Activated CD8-positive, alpha-beta T cell treated with anti-CD3 and anti-CD28 coated beads for 36 hours (primary cell): ENCODE results near the gene HOTAIR. TPM values are rescaled to one million over a fixed set of nuclear protein-coding genes. Genes with fewer than 3 reads are reported as not detected.

Experiments used
- ATAC-seq: fragments of 200-7000 bp; cut with Tn5 transposase; one replicate; pipeline ENCODE4 v1.10.0; 2021; ENCODE audit warnings: mild to moderate bottlenecking, moderate library complexity
- CTCF ChIA-PET: fragments of 350-600 bp; sonication (Branson Sonifier 250); formaldehyde crosslinking; loops from one replicate; lab custom pipeline; 2021; ENCODE audit warnings: antibody characterized with exemption; lab: Charles Lee
- POLR2A ChIA-PET: fragments of 350-600 bp; sonication (Branson Sonifier 250); formaldehyde crosslinking; loops from one replicate; lab custom pipeline; 2021; ENCODE audit warnings: antibody characterized with exemption; lab: Charles Lee
- DNase-seq: peaks from one replicate; pipeline ENCODE4 v3.0.0-alpha.2; 2020
- H3K27ac Mint-ChIP-seq: one replicate; pipeline ENCODE4 v1.8.0; 2021; ENCODE audit warnings: mild to moderate bottlenecking, mixed read lengths
- H3K27me3 Mint-ChIP-seq: one replicate; pipeline ENCODE4 v1.8.0; 2021; ENCODE audit warnings: mixed read lengths
- H3K36me3 Mint-ChIP-seq: one replicate; pipeline ENCODE4 v1.8.0; 2021; ENCODE audit warnings: low read depth, mixed read lengths
- H3K4me1 Mint-ChIP-seq: one replicate; pipeline ENCODE4 v1.8.0; 2021; ENCODE audit warnings: low read depth, mixed read lengths
- H3K4me3 Mint-ChIP-seq: one replicate; pipeline ENCODE4 v1.8.0; 2021; ENCODE audit warnings: mild to moderate bottlenecking, moderate library complexity, mixed read lengths
- H3K9me3 Mint-ChIP-seq: one replicate; pipeline ENCODE4 v1.8.0; 2021; ENCODE audit warnings: mixed read lengths
- CTCF ChIP-seq: fragments of 200-600 bp; IDR thresholded peaks from one replicate; pipeline ENCODE4 v1.8.0; 2022; ENCODE audit warnings: antibody characterized with exemption, mild to moderate bottlenecking
- intact Hi-C: fragments of 100-400 bp; cut with micrococcal nuclease; formaldehyde crosslinking; loops from one replicate; pipeline ENCODE4 v1.10.0; 2022
- microRNA-seq: library from miRNA; unstranded; fragments of <30 nt; microRNA quantifications from one replicate; pipeline ENCODE4 v1.2.0, GENCODE V29; 2022; ENCODE audit warnings: borderline microRNAs expressed, borderline replicate concordance
- total RNA-seq, 2 experiments: library from RNA; stranded (reverse); gene quantifications; one replicate each; pipeline ENCODE4 v1.2.3, GENCODE V29; 2021

HOTAIR gene
- total RNA-seq, 2 experiments from 2014 or later: not detected

- DNase-seq: no peak
- no peak for TF ChIP-seq CTCF
- CTCF ChIA-PET: no interaction called here
- no peaks in the 10 kb centered on the region for H3K9me3 Mint-ChIP-seq
- H3K36me3 Mint-ChIP-seq: no peaks in the 10 kb centered on the region
- no peaks in the 10 kb centered on the region for H3K4me1 Mint-ChIP-seq
- intact Hi-C loops: no loop called here
- POLR2A ChIA-PET: no interaction called here
- no peak overlapping the region for H3K27ac Mint-ChIP-seq
- ATAC-seq: no peak
- peaks cover 47% of the 10 kb centered on the region for H3K27me3 Mint-ChIP-seq
- H3K4me3 Mint-ChIP-seq: no peak overlapping the region
Measured at GRCh38 chr12:53916788-53917655, 57.7 kb downstream of the HOTAIR start.

Small RNA genes within 50 kb of the gene (microRNA-seq; reads per million reads assigned to microRNA genes)
- gene MIR196A2: 2.4 reads per million

Other genes with a start within 250 kb of the HOTAIR start
- gene CALCOCO1, start 247.5 kb downstream of the HOTAIR start, total RNA-seq: 10 to 100 TPM; 15.5 to 16.2 TPM
- gene CISTR, start 223.0 kb downstream of the HOTAIR start, total RNA-seq: not detected
- not detected for gene HOXC13, start 36.1 kb downstream of the HOTAIR start, total RNA-seq
- gene HOXC12, start 20.1 kb downstream of the HOTAIR start, total RNA-seq: not detected
- gene HOXC11, start 1.8 kb downstream of the HOTAIR start, total RNA-seq: not detected
- gene HOXC10, start 10.2 kb upstream of the HOTAIR start, total RNA-seq: not detected
- gene HOXC9, start 25.2 kb upstream of the HOTAIR start, total RNA-seq: not detected
- not detected for gene HOXC8, start 34.0 kb upstream of the HOTAIR start, total RNA-seq
- gene HOXC6, start 53.5 kb upstream of the HOTAIR start, total RNA-seq: not detected
- gene HOXC5, start 58.1 kb upstream of the HOTAIR start, total RNA-seq: not detected
- 1 to 10 TPM in 1 of 2 experiments, under 1 TPM in 1; 0.89 to 1.2 TPM for gene HOXC4, start 78.9 kb upstream of the HOTAIR start, total RNA-seq
- gene SMUG1, start 214.0 kb upstream of the HOTAIR start, total RNA-seq: 10 to 100 TPM; 20.1 to 23.9 TPM